ENCODE results near the gene MYL6B.
A peak's percentile ranks its signal among the peaks of the same experiment; 100 is the strongest.

Gene MYL6B

DNA sequence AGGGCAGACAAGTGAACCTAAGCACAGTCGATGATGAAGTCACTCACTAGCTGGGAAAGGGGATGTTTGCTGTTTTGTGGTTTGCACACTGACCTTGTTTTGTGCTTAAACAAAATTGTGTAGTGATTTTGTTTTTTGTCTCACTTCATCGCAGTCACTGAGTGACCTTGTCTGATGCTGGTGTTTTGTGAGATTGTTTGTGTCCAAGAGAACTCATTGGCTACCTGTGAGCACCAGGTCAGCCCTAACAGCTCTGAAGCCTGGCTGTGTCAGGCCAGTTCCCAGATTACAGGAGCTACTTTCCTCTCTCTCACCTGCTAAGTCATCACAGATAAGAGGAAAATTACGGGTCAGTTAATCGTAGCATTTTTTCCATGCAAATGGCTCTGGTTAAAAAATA, 28.3 kb upstream of the MYL6B start:
- DNase-seq, result no peak

DNA sequence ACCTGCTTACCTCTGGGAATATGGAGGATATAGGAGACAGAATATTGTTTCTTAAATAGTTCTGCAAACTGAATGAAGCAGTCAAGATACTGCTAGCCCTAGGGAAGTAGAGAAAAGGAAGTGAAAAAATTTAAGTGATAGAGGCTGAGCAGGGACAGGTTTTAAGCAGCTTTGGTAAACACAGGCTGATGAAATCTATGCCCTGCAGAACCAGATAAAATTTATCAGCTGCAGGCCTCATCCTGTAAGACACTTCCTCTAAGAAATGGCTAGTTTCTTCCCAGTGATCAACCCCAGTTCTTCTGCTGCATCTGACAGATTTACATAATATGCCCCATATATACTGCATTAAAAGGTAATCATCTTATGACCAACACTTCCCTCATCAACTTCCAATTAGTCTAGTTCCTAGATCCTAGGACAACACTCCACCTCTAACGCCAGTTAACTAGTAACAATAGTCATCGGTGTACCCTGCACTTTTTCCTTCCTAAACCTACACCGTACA, 25.6 kb upstream of the MYL6B start:
- DNase-seq, result peak; percentile 30 to 54

DNA sequence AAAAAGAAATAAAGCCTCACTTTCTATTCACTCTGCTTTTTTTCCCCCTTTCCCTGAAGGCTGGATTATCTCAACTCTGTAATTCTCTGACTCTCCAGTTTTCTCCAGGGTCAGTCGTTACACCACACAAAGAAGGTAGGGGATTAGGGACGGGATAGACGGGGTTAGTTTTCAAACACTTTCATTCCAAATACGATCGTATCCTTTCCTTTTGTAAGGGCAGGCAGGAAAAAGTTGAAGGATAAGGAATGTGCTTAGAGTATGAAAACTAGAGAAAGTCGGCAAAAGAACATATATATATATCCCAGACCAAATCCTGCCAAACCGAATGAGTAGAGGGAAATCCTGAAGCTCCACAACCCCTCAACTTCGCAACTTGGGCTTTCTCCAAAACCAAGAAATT, 24.9 kb upstream of the MYL6B start:
- no peak for DNase-seq

DNA sequence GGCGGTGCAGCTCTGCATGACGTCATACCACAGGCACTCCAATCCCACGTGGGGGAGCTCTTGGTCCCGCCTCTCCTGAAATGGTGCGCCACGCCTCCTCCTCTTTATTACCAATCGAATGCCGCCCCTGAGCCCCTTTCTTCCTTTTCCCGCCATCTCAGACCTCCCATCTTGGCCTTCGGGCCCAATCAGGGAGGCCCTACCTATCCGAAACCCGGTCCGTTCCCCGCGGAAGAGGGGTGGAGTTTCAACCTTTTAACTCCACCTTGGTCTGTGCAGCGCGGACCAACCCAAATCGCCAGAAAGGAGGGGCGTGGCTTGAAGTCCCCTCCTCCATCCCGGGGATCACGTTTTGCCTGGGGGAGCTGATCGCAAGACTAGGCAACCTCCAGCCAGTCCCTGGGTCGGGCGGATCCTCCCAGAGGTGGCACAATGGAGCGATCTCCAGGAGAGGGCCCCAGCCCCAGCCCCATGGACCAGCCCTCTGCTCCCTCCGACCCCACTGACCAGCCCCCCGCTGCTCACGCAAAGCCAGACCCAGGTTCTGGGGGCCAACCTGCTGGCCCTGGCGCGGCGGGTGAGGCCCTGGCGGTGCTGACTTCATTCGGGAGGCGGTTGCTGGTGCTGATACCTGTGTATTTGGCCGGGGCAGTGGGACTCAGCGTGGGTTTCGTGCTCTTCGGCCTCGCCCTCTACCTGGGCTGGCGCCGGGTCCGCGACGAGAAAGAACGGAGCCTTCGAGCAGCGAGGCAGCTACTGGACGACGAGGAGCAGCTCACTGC, 24.3 kb upstream of the MYL6B start, which contains the start of gene ESYT1:
Gene ESYT1 (plus strand): TSS at position 380 of the 782 bp plus-strand sequence. CDS start 53 bp downstream, at position 433.
- DNase-seq, result peak; percentile 98

DNA sequence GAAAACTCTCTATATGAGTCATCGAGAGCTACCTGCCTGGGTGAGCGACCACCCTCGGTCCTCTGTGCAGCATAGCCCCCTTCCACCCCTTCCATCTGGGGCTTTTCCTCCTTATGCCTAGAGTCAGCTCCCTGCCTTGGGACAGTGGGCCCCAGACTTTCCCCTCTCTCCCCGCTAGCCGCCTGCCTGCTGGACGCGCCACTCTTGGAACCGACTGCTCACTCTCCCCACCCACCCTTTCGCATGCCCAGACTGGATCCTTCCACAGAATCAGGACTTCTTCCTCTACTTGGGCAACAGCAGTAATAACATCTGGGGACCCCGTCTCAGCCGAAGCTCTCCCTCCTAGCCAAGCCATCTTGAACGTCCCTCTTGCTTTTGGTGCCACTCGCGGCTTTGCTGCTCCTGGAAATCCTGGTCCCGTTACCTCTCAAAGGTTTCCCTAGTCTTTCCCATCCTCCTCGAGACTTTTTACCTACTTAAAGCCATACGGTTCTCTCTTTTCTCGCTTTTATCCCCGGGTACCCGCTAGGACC, 23.6 kb upstream of the MYL6B start:
- no peak for DNase-seq

DNA sequence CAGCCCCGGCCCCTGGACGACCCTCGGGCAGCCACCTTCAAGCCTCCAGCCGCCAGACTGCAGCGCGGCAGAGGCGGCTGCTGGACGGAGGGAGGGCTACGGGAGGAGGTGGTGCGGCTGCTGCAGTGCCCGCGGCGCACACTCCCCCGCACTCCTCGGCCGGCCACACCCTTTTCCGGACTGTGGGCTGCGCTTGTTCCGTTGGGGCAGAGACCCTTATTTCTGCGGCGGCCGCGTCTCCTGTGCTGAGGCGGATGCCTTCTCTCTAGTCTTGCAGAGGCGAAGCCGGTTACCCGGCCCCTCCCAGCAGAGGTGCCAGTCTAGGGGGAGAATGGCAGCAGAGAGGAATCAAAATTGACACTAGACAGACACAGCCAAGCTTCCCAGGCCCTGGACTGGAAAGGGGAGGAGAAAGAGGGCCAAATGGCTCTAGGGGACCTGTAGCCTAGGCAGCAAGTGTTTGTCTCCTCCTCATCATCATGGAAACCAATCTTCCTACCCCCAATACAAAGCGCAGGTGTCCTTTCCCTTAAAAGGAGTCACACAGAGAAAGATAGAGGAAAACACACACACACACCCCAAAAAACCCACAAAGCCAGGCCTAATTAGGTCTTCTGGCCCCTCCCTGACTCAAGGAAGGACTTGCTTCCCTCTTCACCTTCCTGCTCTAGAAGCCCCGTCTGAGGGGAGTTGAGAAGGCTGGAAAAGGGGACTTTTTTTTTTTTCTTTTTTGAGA, 23.0 kb upstream of the MYL6B start:
- peak; percentile 58 to 77 for DNase-seq

DNA sequence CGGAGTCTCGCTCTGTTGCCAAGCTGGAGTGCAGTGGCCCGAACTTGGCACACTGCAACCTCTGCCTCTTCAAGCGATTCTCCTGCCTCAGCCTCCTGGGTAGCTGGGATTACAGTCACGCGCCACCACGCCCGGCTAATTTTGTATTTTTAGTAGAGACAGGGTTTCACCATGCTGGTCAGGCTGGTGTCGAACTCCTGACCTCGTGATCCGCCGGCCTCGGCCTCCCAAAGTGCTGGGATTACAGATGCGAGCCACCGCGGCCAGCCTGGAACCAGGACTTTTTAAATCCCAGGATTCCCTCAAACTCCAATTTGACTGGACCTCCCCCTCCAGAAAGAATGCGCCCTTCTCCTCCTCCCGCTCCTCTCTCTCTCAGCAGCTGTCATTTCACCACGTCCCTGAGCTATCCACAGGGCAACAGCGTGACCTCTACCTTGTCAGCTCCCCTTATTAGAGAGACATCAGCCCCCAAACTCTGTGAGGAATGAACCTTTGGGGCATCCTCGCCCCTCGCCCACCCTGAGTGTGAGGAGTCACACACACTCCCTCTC, 22.4 kb upstream of the MYL6B start:
- no peak for DNase-seq

DNA sequence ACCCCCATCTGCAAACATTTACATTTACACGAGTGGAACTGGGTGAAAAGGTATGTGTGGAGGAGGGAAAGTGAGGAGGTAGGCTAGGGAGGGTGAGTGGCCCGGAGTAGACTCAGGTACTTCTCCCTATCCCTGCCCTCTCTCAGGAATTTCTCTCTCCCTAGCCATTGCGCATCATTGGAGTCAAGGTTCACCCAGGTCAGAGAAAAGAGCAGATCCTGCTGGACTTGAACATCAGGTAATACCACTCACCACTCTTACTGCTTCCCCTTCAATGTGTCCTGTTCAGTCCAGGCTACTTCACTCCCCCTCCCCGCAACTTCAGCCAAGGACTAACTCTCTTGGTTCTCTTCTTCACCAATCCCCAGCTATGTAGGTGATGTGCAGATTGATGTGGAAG, 21.5 kb upstream of the MYL6B start:
- DNase-seq, result no peak

DNA sequence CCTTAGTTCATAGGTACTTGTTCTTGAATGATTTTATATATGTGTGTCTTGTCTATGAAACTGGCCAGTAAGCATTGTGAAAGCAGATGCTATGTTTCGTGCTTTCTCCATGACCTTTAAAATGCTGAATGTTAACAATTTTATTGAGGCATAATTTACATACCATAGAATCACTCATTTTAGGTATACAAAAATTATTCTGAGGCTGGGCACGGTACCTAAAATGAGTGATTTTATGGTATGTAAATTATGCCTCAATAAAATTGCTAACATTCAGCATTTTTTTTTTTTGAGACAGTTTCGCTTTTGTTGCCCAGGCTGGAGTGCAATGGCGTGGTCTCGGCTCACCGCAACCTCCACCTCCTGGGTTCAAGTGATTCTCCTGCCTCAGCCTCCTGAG, 17.5 kb upstream of the MYL6B start:
- no peak for DNase-seq

DNA sequence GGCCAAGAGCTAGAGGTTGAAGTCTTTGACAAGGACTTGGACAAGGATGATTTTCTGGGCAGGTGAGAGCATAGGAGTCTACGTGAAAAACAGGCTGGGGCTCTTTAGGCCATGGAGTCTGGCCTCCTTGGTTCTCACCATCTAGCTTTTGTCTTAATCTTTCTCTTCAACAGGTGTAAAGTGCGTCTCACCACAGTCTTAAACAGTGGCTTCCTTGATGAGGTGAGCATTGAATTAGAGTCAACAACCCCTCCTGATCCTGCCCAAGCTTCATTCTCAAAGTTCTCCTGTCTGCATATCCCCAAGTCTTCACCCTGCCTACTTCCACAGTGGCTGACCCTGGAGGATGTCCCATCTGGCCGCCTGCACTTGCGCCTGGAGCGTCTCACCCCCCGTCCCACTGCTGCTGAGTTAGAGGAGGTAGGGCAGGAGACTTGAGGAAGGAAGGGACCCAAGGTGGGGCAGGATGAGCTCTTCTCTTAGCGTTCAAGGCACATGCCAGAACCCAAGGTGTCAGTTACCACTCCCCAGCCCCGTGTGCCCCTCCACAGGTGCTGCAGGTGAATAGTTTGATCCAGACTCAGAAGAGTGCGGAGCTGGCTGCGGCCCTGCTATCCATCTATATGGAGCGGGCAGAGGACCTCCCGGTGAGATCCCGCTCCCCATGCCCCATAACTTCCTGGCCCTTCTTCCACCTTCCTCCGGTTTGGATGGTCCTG, 14.4 kb upstream of the MYL6B start:
- no peak for DNase-seq

DNA sequence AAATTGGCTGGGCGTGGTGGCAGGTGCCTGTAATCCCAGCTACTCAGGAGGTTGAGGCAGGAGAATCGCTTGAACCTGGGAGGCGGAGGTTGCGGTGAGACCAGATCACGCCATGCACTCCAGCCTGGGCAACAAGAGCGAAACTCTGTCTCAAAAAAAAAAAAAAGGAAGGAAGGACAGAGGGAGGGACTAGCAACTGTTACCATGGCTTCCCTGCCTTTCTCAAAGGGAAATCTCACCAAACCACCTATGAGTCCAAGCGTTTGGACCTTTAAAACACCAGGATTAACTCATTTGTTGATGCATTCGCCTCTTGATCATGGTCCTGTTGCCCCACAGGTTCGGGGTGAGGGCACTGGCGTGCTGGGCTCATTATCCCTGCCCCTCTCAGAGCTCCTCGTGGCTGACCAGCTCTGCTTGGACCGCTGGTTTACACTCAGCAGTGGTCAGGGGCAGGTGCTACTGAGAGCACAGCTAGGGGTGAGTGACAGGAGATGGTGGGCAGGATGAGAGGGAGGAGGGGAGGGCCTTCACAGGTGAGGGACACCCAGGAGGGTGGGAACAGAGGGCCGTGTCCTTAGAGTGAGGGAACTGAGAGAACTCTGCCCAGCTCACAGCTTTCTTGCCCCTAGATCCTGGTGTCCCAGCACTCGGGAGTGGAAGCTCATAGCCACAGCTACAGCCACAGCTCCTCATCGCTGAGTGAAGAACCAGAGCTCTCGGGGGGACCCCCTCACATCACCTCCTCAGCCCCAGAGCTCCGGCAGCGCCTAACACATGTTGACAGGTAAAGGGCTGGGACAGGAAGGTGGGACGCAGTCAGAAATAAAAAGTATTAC, 10.2 kb upstream of the MYL6B start:
- peak in 1 of 2 experiments; percentile 10 for DNase-seq

DNA sequence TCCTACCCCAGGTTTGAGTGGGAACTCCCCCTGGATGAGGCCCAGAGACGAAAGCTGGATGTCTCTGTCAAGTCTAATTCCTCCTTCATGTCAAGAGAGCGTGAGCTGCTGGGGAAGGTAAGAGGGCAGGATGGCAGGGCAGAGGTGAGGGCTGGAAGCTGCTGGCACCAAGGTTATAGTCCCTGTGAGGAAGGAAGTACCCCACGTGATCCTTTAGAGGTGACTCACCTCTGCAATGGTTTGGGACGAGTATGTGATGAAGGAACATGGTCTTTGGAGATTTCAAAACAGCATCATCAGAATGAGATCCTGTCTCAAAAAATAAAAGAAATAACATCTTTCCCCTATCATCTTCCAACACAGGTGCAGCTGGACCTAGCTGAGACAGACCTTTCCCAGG, 9.2 kb upstream of the MYL6B start:
- no peak for DNase-seq

DNA sequence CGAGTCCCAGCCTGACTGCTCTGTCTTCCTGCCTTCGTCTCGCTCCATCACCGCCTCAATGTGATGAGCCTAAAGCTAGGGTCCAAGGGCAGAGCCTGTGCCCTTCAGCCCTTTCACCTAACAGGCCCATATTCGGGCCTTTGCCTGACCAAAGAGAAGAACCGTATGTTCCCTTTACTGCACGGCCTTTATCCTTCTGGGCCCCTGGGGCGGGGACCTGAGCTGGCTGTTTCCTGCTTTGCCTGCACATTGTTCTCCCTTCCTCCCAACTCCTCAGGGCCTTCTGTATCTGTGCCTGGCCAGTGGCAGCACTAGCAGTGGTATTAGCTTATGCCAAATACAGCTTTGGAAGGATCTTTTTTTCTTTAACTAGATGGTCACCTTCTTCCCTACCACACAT, 8.5 kb upstream of the MYL6B start:
- no peak for DNase-seq

DNA sequence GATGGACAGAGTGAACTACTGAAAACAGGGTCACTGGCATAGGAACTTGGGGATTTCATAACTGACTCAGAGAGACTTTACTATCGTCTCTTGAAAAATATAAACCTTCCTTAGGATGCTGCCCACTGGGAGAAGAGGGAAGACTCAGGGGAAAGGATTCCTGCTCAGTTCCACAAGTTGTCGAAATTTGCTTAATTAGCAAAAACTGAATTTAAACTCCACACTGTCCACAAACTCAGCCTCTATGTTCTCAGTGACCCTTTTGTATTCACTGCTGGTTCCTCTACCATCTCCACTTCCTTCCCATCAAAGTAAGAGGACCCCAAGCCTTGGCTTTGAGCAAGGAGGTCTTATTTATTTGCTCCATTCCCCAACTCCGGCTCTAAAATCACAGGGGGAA, 7.2 kb upstream of the MYL6B start:
- no peak for DNase-seq

DNA sequence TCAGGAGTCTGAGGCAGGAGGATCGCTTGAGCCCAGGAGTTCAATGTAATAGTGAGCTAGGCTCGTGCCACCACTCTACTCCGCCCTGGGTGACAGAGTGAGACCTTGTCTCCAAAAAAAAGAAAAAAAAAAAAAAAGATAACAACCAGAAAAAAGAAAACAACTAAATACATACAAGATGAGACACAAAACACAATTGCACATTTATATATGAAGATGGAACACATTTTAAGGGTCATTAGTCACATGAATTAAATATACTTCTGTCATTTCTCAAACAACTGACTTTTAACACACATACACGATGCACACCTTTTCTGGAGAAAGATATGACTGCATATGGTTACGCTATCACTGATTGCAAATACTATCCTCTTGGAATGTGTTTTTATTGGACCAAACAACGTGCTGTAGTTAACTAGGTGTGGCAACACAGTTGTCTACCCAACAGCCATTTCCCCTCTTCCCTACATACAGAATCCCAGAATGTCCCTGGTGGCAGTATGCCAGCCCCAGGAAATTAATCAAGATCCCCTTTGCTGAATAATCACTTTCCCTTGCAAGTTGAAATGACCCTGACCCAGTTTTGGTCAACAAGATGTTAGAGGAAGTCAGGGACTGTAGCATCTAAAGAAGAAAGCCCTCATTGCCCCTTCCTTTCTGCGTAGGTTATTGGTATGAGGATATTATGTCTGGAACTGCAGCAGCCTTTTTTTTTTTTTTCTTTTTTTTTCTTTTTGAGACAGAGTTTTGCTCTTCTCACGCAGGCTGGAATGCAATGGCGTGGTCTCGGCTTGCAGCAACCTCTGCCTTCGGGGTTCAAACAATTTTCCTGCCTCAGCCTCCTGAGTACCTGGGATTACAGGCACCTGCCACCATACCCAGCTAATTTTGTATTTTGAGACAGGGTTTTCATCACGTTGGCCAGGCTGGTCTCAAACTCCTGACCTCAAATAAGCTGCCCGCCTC, 5.6 kb upstream of the MYL6B start:
- DNase-seq, result no peak

DNA sequence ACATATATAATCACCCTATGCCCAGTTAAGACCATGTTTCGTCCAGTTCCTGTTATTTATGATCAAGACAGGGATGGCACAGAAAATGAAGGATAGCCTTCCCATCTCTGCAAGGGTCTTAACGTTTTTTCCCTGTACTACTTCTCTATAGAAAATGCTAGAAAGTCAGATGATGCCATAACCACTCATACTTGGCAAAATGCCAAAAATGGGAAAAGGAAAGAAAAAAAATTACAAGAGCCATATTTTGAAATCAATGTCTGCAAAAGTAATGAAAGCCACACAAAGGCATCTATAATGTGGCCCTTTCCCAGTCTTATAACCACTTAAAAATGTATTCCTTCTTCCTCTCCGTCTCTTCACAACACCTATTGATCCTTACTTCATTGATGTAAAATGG, 1.8 kb upstream of the MYL6B start:
- peak; percentile 13 to 27 for DNase-seq

DNA sequence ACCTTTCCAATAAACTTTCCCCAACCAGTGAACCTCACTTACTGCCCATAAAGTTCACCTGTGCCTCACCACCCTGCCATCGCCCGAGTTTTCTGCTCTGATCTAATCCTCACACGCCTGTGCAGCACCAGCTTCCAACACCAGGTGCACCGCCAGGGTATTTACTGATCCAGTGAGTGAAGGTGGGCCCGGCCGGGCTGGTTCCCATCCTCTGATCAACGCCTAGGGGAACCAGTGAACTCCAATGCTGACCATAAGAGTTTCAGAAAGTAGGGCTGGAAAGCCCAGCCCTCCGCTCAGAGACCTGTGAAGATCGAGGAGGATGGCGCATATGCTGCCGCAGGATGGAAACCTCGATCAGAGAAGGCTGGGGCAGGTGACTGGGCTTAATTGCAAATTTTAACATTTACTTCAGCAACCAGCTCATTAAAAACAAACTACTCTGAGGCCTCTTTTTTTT, 685 bp upstream of the MYL6B start:
- DNase-seq, result peak; percentile 35 to 42

DNA sequence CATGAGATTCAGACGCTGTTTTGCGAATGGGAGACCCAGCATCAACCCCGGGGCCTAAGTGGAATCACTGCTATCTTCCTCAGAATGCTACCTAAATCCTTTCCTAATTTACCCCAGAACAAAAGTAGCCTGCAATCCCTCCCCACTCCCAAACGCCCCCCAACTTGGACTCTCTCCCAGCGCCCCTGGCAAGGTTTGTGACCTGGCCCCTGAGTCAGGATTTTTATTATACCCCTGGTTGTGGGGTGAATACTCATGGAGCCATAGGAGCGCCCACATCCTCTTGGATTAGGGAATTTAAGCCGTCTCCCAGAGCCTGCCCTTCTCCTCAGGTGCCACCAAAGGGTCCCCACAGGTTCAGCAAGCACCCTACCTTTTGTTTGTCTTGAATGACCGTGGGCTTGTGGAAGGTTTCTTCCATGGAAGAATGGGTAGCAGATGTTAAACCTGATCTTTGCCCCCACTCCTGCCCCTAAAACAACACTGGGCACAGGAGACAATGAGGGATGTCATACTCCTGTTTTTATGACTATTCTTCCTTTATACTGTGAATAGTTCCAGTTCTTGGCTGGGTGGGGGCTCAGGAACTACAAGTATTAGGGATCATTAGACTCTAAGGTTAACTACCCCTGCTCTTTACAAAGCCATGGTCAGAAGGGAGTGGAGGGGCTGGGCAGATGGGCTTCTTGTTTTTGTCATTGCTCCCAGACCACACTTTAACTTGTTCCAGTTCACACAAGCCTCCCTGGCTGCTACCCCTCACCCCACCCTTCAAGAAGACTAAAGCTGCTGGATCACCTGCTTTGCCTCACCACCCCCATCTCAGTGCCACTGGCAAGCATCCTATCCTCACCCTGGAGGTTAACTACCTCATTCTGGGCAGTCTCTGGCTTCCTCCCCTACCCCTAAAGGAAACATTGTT, 630 bp downstream of the MYL6B start:
- DNase-seq, result no peak

DNA sequence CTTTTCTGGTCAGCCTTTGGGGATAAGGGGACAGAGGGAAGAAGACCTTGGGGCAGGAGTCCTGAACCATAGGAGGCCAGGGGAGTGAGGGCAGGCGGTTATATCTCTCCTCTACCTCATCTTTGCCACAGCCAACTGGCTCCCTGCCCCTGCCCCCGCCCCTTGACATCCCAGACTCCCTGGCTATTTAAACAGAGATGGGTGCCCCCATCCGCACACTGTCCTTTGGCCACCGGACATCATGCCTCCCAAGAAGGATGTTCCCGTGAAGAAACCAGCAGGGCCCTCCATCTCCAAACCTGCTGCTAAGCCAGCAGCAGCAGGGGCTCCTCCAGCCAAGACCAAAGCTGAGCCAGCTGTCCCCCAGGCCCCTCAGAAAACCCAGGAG, 1.3 kb downstream of the MYL6B start:
- no peak for DNase-seq

All from AML-193 (cell line).